Measurements from ENCODE around the gene SYNC. TPM values are rescaled to one million over a fixed set of nuclear protein-coding genes. Genes with fewer than 3 reads are reported as not detected.
"Not testable (repeated sequence)": the region's sequence is repeated elsewhere in the genome, so short reads cannot be mapped to it uniquely, and the experiment has no call there.

Gene SYNC
- total RNA-seq, 1 donor: 139 TPM

DNA sequence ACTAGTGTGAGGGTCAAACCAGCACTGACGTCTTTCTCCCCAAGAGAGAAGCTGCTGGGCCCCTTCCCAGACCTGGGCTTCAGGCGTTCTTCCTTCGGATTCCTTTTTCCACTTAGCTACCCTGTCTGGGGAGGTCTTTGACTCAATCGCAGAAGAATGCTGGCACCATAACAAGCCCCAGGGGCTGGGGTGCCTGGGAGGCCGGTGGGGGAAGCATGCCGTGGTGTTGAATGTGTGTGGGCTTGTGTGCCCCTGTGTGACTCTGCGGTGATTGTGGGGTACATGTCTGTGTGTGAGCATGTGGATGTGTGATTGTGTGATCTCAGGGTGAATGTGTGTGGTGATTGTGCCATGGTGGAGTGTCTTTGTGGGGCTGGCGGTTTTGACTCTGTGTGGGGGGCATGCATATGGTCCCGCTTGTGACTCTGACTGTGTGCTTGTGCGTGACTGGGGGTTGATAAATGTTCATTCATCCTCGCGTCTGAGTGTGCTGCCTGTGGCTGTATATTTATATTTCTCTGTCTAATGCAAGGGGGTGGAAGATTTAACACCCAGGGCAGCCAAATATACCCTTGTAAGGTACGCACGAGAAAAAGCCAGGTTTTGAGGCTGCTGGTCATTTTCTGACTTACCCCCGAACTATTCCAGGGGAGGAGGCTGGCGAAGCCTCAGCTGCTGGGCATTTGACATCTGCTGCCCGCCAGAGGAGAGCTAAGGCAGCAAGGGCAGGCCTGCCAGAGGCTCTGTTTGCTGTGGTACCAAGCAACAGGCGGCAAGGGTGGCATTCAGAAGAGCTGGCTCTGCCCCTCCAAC lies 1.1 kb upstream of the SYNC start:
- Histone ChIP-seq H3K27me3 (ENCODE audit: insufficient read depth, low read length) (no peaks in the 10 kb centered on the region), H3K4me3 (ENCODE audit: insufficient read depth, low read length) (peak overlapping the region; percentile 76), H3K27ac (ENCODE audit: low read depth, low read length) (peak overlapping the region; percentile 97), H3K36me3 (ENCODE audit: insufficient read depth, low read length) (peaks cover 4% of the 10 kb centered on the region), H2AFZ (ENCODE audit: low read length) (peak overlapping the region; percentile 74), H3K79me2 (ENCODE audit: insufficient read depth, low read length) (peaks cover 42% of the 10 kb centered on the region), H3K4me2 (ENCODE audit: insufficient read depth, low read length) (peak overlapping the region; percentile 92), H3K4me1 (ENCODE audit: insufficient read depth, low read length) (peaks cover 41% of the 10 kb centered on the region), H3K9me3 (ENCODE audit: low read depth, low read length) (no peaks in the 10 kb centered on the region), H4K20me1 (ENCODE audit: insufficient read depth, low read length) (peaks cover 18% of the 10 kb centered on the region)
- TF ChIP-seq, protein P1, sequence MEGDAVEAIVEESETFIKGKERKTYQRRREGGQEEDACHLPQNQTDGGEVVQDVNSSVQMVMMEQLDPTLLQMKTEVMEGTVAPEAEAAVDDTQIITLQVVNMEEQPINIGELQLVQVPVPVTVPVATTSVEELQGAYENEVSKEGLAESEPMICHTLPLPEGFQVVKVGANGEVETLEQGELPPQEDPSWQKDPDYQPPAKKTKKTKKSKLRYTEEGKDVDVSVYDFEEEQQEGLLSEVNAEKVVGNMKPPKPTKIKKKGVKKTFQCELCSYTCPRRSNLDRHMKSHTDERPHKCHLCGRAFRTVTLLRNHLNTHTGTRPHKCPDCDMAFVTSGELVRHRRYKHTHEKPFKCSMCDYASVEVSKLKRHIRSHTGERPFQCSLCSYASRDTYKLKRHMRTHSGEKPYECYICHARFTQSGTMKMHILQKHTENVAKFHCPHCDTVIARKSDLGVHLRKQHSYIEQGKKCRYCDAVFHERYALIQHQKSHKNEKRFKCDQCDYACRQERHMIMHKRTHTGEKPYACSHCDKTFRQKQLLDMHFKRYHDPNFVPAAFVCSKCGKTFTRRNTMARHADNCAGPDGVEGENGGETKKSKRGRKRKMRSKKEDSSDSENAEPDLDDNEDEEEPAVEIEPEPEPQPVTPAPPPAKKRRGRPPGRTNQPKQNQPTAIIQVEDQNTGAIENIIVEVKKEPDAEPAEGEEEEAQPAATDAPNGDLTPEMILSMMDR (IDR thresholded peaks at IDR 0.05; ENCODE audit: extremely low read depth, low read depth, low read length): no peak
- peak; percentile 98 for DNase-seq (ENCODE audit: insufficient read length, low spot score, missing footprints)

DNA sequence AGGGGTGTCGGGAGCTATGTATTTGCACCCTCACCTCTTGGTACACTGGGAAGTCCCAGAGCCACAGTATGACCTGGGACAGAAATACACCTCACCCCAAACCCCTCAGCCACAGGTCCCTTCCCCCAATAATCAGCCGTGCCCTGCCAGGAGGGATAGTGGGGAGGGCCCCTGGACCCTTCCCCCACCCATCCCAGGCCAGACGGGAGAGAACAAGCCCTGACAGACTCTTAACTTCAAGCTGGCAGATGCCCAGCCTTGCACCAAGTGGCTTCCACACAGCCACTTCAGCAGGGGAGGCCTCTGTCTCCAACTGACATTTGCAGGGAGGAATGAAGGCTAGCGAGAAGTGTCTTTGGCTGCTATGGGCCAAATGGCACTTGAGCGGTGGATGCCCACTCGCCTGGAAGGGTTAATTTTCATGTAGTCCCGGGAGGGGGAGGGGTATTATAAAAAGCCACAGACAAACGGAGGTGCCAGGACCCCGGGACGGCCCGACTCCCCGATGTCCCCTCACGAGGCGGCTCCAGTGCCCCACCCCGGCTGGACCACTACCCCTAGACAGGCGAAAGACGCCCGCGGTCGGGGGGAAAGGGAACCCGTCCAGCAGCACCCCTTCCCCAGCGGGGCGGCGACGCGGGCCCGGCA lies 495 bp downstream of the SYNC start:
- Histone ChIP-seq H3K4me3 (ENCODE audit: insufficient read depth, low read length) (peak overlapping the region; percentile 76), H3K27ac (ENCODE audit: low read depth, low read length) (peak overlapping the region; percentile 97), H3K9me3 (ENCODE audit: low read depth, low read length) (no peaks in the 10 kb centered on the region), H3K4me2 (ENCODE audit: insufficient read depth, low read length) (peak overlapping the region; percentile 97), H3K27me3 (ENCODE audit: insufficient read depth, low read length) (no peaks in the 10 kb centered on the region), H3K4me1 (ENCODE audit: insufficient read depth, low read length) (peaks cover 41% of the 10 kb centered on the region), H4K20me1 (ENCODE audit: insufficient read depth, low read length) (peaks cover 21% of the 10 kb centered on the region), H3K79me2 (ENCODE audit: insufficient read depth, low read length) (peaks cover 56% of the 10 kb centered on the region), H2AFZ (ENCODE audit: low read length) (peak overlapping the region; percentile 35), H3K36me3 (ENCODE audit: insufficient read depth, low read length) (peaks cover 8% of the 10 kb centered on the region)
- peak; percentile 82 for DNase-seq (ENCODE audit: insufficient read length, low spot score, missing footprints)
- TF ChIP-seq, protein P1 (IDR thresholded peaks at IDR 0.05; ENCODE audit: extremely low read depth, low read depth, low read length): no peak

DNA sequence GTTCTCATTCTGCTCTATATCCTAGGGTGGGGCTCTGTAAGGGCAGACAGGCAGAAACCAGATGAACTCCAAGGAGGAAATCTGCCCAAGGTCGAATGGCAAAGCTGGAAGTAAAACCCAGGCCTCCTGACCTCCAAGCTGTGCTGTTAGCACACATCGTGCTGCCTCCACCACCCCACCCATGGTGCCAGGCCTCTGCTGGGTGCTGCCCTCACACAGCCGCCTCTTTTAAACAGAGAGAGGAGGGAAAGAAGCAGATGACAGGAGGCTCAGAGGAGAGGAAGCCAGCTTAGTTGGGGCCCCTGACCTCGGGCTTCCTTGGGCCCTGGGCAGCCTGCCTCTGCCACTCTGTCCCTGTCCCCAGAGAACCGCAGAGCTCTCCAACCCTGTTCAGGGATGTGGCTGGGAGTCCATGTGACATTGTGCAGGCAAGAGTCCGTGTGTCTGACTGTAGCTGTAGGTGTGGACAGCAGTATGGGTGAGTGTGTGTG lies 1.1 kb downstream of the SYNC start:
- Histone ChIP-seq H3K79me2 (ENCODE audit: insufficient read depth, low read length) (peaks cover 61% of the 10 kb centered on the region), H3K27ac (ENCODE audit: low read depth, low read length) (peak overlapping the region; percentile 97), H4K20me1 (ENCODE audit: insufficient read depth, low read length) (peaks cover 21% of the 10 kb centered on the region), H3K9me3 (ENCODE audit: low read depth, low read length) (no peaks in the 10 kb centered on the region), H2AFZ (ENCODE audit: low read length) (no peak overlapping the region), H3K4me2 (ENCODE audit: insufficient read depth, low read length) (peak overlapping the region; percentile 97), H3K4me3 (ENCODE audit: insufficient read depth, low read length) (peak overlapping the region; percentile 76), H3K27me3 (ENCODE audit: insufficient read depth, low read length) (no peaks in the 10 kb centered on the region), H3K36me3 (ENCODE audit: insufficient read depth, low read length) (peaks cover 14% of the 10 kb centered on the region), H3K4me1 (ENCODE audit: insufficient read depth, low read length) (peaks cover 39% of the 10 kb centered on the region)
- TF ChIP-seq, protein P1 (IDR thresholded peaks at IDR 0.05; ENCODE audit: extremely low read depth, low read depth, low read length): no peak
- peak; percentile 91 for DNase-seq (ENCODE audit: insufficient read length, low spot score, missing footprints)

DNA sequence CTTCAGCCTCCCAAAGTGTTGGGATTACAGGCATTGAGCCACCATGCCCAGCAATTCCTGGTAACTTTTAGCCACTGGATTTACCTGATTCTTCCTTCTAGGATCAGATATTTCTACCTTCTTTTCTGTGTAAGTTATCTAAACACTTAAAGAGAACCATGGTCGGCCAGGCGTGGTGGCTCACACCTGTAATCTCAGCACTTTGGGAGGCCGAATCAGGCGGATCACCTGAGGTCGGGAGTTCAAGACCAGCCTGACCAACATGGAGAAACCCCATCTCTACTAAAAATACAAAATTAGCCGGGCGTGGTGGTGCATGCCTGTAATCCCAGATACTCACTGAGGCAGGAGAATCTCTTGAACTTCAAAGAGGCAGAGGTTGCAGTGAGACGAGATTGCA lies 5.6 kb downstream of the SYNC start:
- H3K27ac ChIP-seq (ENCODE audit: low read depth, low read length); H3K27me3 ChIP-seq (ENCODE audit: insufficient read depth, low read length); DNase-seq (ENCODE audit: insufficient read length, low spot score, missing footprints); H3K4me3 ChIP-seq (ENCODE audit: insufficient read depth, low read length); H3K9me3 ChIP-seq (ENCODE audit: low read depth, low read length); H3K4me2 ChIP-seq (ENCODE audit: insufficient read depth, low read length); H2AFZ ChIP-seq (ENCODE audit: low read length): not testable (repeated sequence)
- H3K4me1 ChIP-seq (ENCODE audit: insufficient read depth, low read length): peaks cover 44% of the 10 kb centered on the region
- peaks cover 43% of the 10 kb centered on the region for H4K20me1 ChIP-seq (ENCODE audit: insufficient read depth, low read length)
- H3K36me3 ChIP-seq (ENCODE audit: insufficient read depth, low read length): peaks cover 52% of the 10 kb centered on the region
- H3K79me2 ChIP-seq (ENCODE audit: insufficient read depth, low read length): peaks cover 92% of the 10 kb centered on the region

All from osteoblast (primary cell).